WTC11 (cell line): ENCODE measurements around the gene ABHD17B. TPM values are rescaled to one million over a fixed set of nuclear protein-coding genes. Genes with fewer than 3 reads are reported as not detected.

Source experiments
- ATAC-seq: fragments of 200-7000 bp; cut with Tn5 transposase; 2 replicates; pipeline ENCODE4 v1.10.0; 2021; ENCODE audit warnings: mild to moderate bottlenecking, moderate library complexity
- CTCF ChIA-PET: fragments of 300-600 bp; sonication (Branson Sonifier 250); formaldehyde crosslinking; loops from one replicate; lab custom pipeline; 2021; ENCODE audit warnings: antibody characterized with exemption; lab: Charles Lee
- POLR2A ChIA-PET: fragments of 350-600 bp; sonication (Branson Sonifier 250); formaldehyde crosslinking; loops from one replicate; lab custom pipeline; 2021; ENCODE audit warnings: antibody characterized with exemption; lab: Charles Lee
- DNase-seq: peaks from one replicate; pipeline ENCODE4 v3.0.0; 2021; ENCODE audit warnings: low spot score
- H3K27ac Mint-ChIP-seq: 2 replicates; pipeline ENCODE4 v1.8.0; 2021; ENCODE audit warnings: mixed read lengths
- H3K27me3 Mint-ChIP-seq: 2 replicates; pipeline ENCODE4 v1.8.0; 2021; ENCODE audit warnings: low read depth, mild to moderate bottlenecking, moderate library complexity, mixed read lengths
- H3K36me3 Mint-ChIP-seq: 2 replicates; pipeline ENCODE4 v1.8.0; 2021; ENCODE audit warnings: mixed read lengths
- H3K4me1 Mint-ChIP-seq: 2 replicates; pipeline ENCODE4 v1.8.0; 2022; ENCODE audit warnings: mixed read lengths
- H3K4me3 Mint-ChIP-seq: 2 replicates; pipeline ENCODE4 v1.8.0; 2021; ENCODE audit warnings: mild to moderate bottlenecking, moderate library complexity, mixed read lengths
- H3K9me3 Mint-ChIP-seq: 2 replicates; pipeline ENCODE4 v1.8.0; 2021; ENCODE audit warnings: mixed read lengths
- AFF4 ChIP-seq: sonication (generic); formaldehyde crosslinking; IDR thresholded peaks from 2 replicates; pipeline ENCODE4 v1.8.1; 2023; ENCODE audit warnings: mild to moderate bottlenecking, missing genetic modification reagents, borderline replicate concordance
- ATF1 ChIP-seq: sonication (generic); formaldehyde crosslinking; IDR thresholded peaks from 2 replicates; pipeline ENCODE4 v1.8.1; 2023; ENCODE audit warnings: mild to moderate bottlenecking, moderate library complexity, missing genetic modification reagents
- E2F4 ChIP-seq: sonication (generic); formaldehyde crosslinking; IDR thresholded peaks from 2 replicates; pipeline ENCODE4 v1.8.1; 2022; ENCODE audit warnings: low read depth, mild to moderate bottlenecking, moderate library complexity, missing genetic modification reagents, borderline replicate concordance
- IRF2 ChIP-seq: sonication (generic); formaldehyde crosslinking; IDR thresholded peaks from 2 replicates; pipeline ENCODE4 v1.8.0; 2022; ENCODE audit warnings: low read depth, missing genetic modification reagents, borderline replicate concordance
- JAZF1 ChIP-seq: fragments of 250-450 bp; sonication (Bioruptor Pico); IDR thresholded peaks from 2 replicates; pipeline ENCODE4 v1.9.0; 2021; ENCODE audit warnings: moderate library complexity, mild to moderate bottlenecking, inconsistent platforms
- MXD4 ChIP-seq: fragments of 250-450 bp; sonication (Bioruptor Pico); IDR thresholded peaks from 2 replicates; pipeline ENCODE4 v1.8.0; 2021; ENCODE audit warnings: mild to moderate bottlenecking, moderate library complexity, borderline replicate concordance
- NFE2L1 ChIP-seq: sonication (generic); formaldehyde crosslinking; IDR thresholded peaks from 2 replicates; pipeline ENCODE4 v1.8.1; 2023; ENCODE audit warnings: missing genetic modification reagents
- NR3C1 ChIP-seq: sonication (generic); formaldehyde crosslinking; conservative IDR thresholded peaks from 2 replicates; pipeline ENCODE4 v1.8.1; 2023; ENCODE audit warnings: low read depth, mild to moderate bottlenecking, missing genetic modification reagents
- OVOL2 ChIP-seq: fragments of 250-450 bp; sonication (Bioruptor Pico); IDR thresholded peaks from 2 replicates; pipeline ENCODE4 v1.9.0; 2021; ENCODE audit warnings: mild to moderate bottlenecking, borderline replicate concordance
- TP53 ChIP-seq: sonication (generic); formaldehyde crosslinking; IDR thresholded peaks from 2 replicates; pipeline ENCODE4 v1.8.1; 2023; ENCODE audit warnings: mild to moderate bottlenecking, missing genetic modification reagents
- ZNF121 ChIP-seq: sonication (generic); formaldehyde crosslinking; IDR thresholded peaks from 2 replicates; pipeline ENCODE4 v1.8.0; 2023; ENCODE audit warnings: missing genetic modification reagents
- ZNF263 ChIP-seq: sonication (generic); formaldehyde crosslinking; IDR thresholded peaks from 2 replicates; pipeline ENCODE4 v1.8.1; 2022; ENCODE audit warnings: low read depth, mild to moderate bottlenecking, moderate library complexity, missing genetic modification reagents
- ZNF671 ChIP-seq: fragments of 250-450 bp; sonication (Bioruptor Pico); IDR thresholded peaks from 2 replicates; pipeline ENCODE4 v1.8.0; 2021; ENCODE audit warnings: mild to moderate bottlenecking
- total RNA-seq: library from RNA; stranded (reverse); gene quantifications from 3 replicates; pipeline ENCODE4 v1.2.3, GENCODE V29; 2021
- TF ChIP-seq, protein P1 (sequence below): sonication (generic); formaldehyde crosslinking; IDR thresholded peaks from 2 replicates; pipeline ENCODE4 v1.8.0; 2023; ENCODE audit warnings: mild to moderate bottlenecking, missing genetic modification reagents
- TF ChIP-seq, protein P2 (sequence below): sonication (generic); formaldehyde crosslinking; conservative IDR thresholded peaks from 2 replicates; pipeline ENCODE4 v1.8.1; 2022; ENCODE audit warnings: mild to moderate bottlenecking, missing genetic modification reagents
- TF ChIP-seq, protein P3 (sequence below): sonication (generic); formaldehyde crosslinking; IDR thresholded peaks from 2 replicates; pipeline ENCODE4 v1.8.0; 2022; ENCODE audit warnings: mild to moderate bottlenecking, missing genetic modification reagents
- TF ChIP-seq, protein P4 (sequence below): sonication (generic); formaldehyde crosslinking; IDR thresholded peaks from 2 replicates; pipeline ENCODE4 v1.8.0; 2022; ENCODE audit warnings: missing genetic modification reagents
- TF ChIP-seq, protein P5 (sequence below): sonication (generic); formaldehyde crosslinking; IDR thresholded peaks from 2 replicates; pipeline ENCODE4 v1.8.1; 2022; ENCODE audit warnings: low read depth, missing genetic modification reagents, borderline replicate concordance
- TF ChIP-seq, protein P6 (sequence below): sonication (generic); formaldehyde crosslinking; IDR thresholded peaks from 2 replicates; pipeline ENCODE4 v1.8.0; 2022; ENCODE audit warnings: mild to moderate bottlenecking, missing genetic modification reagents

The ABHD17B gene
- total RNA-seq, 1 experiment from 2014 or later: 56.6 TPM

GRCh38 chr9:71916834-71917534, 6.0 kb upstream of the ABHD17B start (continued):
- TF ChIP-seq, protein P1, sequence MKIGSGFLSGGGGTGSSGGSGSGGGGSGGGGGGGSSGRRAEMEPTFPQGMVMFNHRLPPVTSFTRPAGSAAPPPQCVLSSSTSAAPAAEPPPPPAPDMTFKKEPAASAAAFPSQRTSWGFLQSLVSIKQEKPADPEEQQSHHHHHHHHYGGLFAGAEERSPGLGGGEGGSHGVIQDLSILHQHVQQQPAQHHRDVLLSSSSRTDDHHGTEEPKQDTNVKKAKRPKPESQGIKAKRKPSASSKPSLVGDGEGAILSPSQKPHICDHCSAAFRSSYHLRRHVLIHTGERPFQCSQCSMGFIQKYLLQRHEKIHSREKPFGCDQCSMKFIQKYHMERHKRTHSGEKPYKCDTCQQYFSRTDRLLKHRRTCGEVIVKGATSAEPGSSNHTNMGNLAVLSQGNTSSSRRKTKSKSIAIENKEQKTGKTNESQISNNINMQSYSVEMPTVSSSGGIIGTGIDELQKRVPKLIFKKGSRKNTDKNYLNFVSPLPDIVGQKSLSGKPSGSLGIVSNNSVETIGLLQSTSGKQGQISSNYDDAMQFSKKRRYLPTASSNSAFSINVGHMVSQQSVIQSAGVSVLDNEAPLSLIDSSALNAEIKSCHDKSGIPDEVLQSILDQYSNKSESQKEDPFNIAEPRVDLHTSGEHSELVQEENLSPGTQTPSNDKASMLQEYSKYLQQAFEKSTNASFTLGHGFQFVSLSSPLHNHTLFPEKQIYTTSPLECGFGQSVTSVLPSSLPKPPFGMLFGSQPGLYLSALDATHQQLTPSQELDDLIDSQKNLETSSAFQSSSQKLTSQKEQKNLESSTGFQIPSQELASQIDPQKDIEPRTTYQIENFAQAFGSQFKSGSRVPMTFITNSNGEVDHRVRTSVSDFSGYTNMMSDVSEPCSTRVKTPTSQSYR: no peak
- TF ChIP-seq ATF1 (CRISPR knock-in tag) (no peak), MXD4 (no peak)
- TF ChIP-seq, all 79 proteins: peak for 0

DNA sequence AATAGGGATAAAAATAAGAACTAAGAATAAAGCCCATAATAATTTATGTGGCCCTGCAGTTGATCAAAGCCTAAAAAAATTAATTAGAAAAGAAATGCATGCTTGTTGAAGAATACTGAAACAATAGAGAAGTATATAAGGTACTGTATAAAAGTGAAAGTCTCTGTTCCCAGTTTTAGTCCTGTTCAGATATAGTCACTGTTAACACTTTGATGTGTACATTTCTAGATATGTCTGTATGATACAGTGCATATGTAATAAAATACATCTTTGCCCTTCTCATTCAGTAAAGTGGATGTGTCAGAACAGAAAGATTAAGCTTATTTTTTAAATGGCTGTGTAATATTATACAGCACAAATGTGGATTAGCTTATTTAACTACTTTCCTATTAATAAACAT, 4.5 kb upstream of the ABHD17B start:
- ChIA-PET CTCF (no interaction called here), POLR2A (no interaction called here)
- no peak for DNase-seq
- H3K27ac Mint-ChIP-seq: 0 out of 2 replicates have a peak overlapping the region, but pooled peaks have one; percentile 36
- peaks cover 34% of the 10 kb centered on the region for H3K36me3 Mint-ChIP-seq
- no peak for ATAC-seq
- no peak overlapping the region for H3K4me3 Mint-ChIP-seq
- TF ChIP-seq, protein P2, sequence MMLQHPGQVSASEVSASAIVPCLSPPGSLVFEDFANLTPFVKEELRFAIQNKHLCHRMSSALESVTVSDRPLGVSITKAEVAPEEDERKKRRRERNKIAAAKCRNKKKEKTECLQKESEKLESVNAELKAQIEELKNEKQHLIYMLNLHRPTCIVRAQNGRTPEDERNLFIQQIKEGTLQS (CRISPR knock-in tag): no peak
- TF ChIP-seq ZNF263 (CRISPR knock-in tag) (no peak), ZNF671 (CRISPR knock-in tag) (no peak), OVOL2 (CRISPR knock-in tag) (no peak), NFE2L1 (CRISPR knock-in tag) (no peak), AFF4 (no peak), IRF2 (CRISPR knock-in tag) (no peak), ZNF121 (no peak), E2F4 (no peak), NR3C1 (CRISPR knock-in tag) (no peak), JAZF1 (CRISPR knock-in tag) (no peak), TP53 (CRISPR knock-in tag) (no peak)
- TF ChIP-seq, protein P3, sequence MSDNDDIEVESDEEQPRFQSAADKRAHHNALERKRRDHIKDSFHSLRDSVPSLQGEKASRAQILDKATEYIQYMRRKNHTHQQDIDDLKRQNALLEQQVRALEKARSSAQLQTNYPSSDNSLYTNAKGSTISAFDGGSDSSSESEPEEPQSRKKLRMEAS (CRISPR knock-in tag): no peak
- TF ChIP-seq, protein P4, sequence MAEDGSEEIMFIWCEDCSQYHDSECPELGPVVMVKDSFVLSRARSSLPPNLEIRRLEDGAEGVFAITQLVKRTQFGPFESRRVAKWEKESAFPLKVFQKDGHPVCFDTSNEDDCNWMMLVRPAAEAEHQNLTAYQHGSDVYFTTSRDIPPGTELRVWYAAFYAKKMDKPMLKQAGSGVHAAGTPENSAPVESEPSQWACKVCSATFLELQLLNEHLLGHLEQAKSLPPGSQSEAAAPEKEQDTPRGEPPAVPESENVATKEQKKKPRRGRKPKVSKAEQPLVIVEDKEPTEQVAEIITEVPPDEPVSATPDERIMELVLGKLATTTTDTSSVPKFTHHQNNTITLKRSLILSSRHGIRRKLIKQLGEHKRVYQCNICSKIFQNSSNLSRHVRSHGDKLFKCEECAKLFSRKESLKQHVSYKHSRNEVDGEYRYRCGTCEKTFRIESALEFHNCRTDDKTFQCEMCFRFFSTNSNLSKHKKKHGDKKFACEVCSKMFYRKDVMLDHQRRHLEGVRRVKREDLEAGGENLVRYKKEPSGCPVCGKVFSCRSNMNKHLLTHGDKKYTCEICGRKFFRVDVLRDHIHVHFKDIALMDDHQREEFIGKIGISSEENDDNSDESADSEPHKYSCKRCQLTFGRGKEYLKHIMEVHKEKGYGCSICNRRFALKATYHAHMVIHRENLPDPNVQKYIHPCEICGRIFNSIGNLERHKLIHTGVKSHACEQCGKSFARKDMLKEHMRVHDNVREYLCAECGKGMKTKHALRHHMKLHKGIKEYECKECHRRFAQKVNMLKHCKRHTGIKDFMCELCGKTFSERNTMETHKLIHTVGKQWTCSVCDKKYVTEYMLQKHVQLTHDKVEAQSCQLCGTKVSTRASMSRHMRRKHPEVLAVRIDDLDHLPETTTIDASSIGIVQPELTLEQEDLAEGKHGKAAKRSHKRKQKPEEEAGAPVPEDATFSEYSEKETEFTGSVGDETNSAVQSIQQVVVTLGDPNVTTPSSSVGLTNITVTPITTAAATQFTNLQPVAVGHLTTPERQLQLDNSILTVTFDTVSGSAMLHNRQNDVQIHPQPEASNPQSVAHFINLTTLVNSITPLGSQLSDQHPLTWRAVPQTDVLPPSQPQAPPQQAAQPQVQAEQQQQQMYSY (CRISPR knock-in tag): no peak
- TF ChIP-seq, protein P5, sequence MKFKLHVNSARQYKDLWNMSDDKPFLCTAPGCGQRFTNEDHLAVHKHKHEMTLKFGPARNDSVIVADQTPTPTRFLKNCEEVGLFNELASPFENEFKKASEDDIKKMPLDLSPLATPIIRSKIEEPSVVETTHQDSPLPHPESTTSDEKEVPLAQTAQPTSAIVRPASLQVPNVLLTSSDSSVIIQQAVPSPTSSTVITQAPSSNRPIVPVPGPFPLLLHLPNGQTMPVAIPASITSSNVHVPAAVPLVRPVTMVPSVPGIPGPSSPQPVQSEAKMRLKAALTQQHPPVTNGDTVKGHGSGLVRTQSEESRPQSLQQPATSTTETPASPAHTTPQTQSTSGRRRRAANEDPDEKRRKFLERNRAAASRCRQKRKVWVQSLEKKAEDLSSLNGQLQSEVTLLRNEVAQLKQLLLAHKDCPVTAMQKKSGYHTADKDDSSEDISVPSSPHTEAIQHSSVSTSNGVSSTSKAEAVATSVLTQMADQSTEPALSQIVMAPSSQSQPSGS (CRISPR knock-in tag): no peak
- TF ChIP-seq, protein P6, sequence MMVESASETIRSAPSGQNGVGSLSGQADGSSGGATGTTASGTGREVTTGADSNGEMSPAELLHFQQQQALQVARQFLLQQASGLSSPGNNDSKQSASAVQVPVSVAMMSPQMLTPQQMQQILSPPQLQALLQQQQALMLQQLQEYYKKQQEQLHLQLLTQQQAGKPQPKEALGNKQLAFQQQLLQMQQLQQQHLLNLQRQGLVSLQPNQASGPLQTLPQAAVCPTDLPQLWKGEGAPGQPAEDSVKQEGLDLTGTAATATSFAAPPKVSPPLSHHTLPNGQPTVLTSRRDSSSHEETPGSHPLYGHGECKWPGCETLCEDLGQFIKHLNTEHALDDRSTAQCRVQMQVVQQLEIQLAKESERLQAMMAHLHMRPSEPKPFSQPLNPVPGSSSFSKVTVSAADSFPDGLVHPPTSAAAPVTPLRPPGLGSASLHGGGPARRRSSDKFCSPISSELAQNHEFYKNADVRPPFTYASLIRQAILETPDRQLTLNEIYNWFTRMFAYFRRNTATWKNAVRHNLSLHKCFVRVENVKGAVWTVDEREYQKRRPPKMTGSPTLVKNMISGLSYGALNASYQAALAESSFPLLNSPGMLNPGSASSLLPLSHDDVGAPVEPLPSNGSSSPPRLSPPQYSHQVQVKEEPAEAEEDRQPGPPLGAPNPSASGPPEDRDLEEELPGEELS: no peak
- peaks cover 51% of the 10 kb centered on the region for H3K4me1 Mint-ChIP-seq
- no peaks in the 10 kb centered on the region for H3K27me3 Mint-ChIP-seq
- peaks cover 23% of the 10 kb centered on the region for H3K9me3 Mint-ChIP-seq
